Neural cell (in vitro differentiated cells): ENCODE measurements around the gene PHLPP2. TPM values are rescaled to one million over a fixed set of nuclear protein-coding genes. Genes with fewer than 3 reads are reported as not detected.

Source experiments
- H2AFZ ChIP-seq: fragments of 200-600, 300-800 bp; sonication (generic), shearing (Covaris generic); 2 replicates; pipeline ENCODE4 v1.6.0; 2014; ENCODE audit warnings: low read depth, mild to moderate bottlenecking, antibody characterized with exemption, low read length, moderate library complexity
- H3F3A ChIP-seq: fragments of 200-600 bp; shearing (Covaris generic); 2 replicates; pipeline ENCODE4 v1.6.1; 2016; ENCODE audit warnings: mild to moderate bottlenecking, moderate library complexity, mixed read lengths, antibody characterized with exemption, low read length; ENCODE audit not compliant: insufficient read depth, poor library complexity, severe bottlenecking
- H3K27ac ChIP-seq: fragments of 200-600, 300-800 bp; sonication (generic), shearing (Covaris generic); 2 replicates; pipeline ENCODE4 v1.5.1; 2014; ENCODE audit warnings: mild to moderate bottlenecking, low read length, moderate library complexity
- H3K27me3 ChIP-seq: fragments of 300-800, 200-600 bp; sonication (generic), shearing (Covaris generic); 2 replicates; pipeline ENCODE4 v1.6.0; 2014; ENCODE audit warnings: mild to moderate bottlenecking, low read depth, low read length, moderate library complexity; ENCODE audit not compliant: insufficient read depth
- H3K36me3 ChIP-seq: fragments of 300-800, 200-600 bp; sonication (generic), shearing (Covaris generic); 2 replicates; pipeline ENCODE4 v1.5.1; 2014; ENCODE audit warnings: mild to moderate bottlenecking, antibody characterized with exemption, low read length, moderate library complexity; ENCODE audit not compliant: insufficient read depth
- H3K4me2 ChIP-seq: fragments of 300-800, 200-600 bp; sonication (generic), shearing (Covaris generic); 2 replicates; pipeline ENCODE4 v1.6.0; 2014; ENCODE audit warnings: mild to moderate bottlenecking, low read length
- H3K4me3 ChIP-seq: fragments of 300-800, 200-600 bp; sonication (generic), shearing (Covaris generic); 2 replicates; pipeline ENCODE4 v1.5.1; 2014; ENCODE audit warnings: mild to moderate bottlenecking, low read length, moderate library complexity
- H3K79me2 ChIP-seq: fragments of 200-600 bp; shearing (Covaris generic); replicated peaks from 2 replicates; pipeline ENCODE4 v1.6.0; 2014; ENCODE audit warnings: mild to moderate bottlenecking, low read length, moderate library complexity; ENCODE audit not compliant: insufficient read depth
- H3K9ac ChIP-seq: fragments of 300-800, 200-600 bp; sonication (generic), shearing (Covaris generic); 2 replicates; pipeline ENCODE4 v1.6.1; 2016; ENCODE audit warnings: mild to moderate bottlenecking, low read length, mixed read lengths
- H3K9me2 ChIP-seq: fragments of 200-600 bp; shearing (Covaris generic); 2 replicates; pipeline ENCODE4 v1.6.1; 2016; ENCODE audit warnings: mild to moderate bottlenecking, low read length, mixed read lengths; ENCODE audit not compliant: insufficient read depth
- H3K9me3 ChIP-seq: fragments of 200-600, 300-800 bp; sonication (generic), shearing (Covaris generic); 2 replicates; pipeline ENCODE4 v1.6.1; 2016; ENCODE audit warnings: mild to moderate bottlenecking, mixed run types, low read length, moderate library complexity, mixed read lengths
- H4K20me1 ChIP-seq: fragments of 200-600 bp; shearing (Covaris generic); 2 replicates; pipeline ENCODE4 v1.6.1; 2016; ENCODE audit warnings: mild to moderate bottlenecking, mixed run types; ENCODE audit not compliant: insufficient read depth
- CTCF ChIP-seq: fragments of 450-650 bp; IDR thresholded peaks from 2 replicates; pipeline ENCODE4 v1.5.1; 2014; ENCODE audit warnings: antibody characterized with exemption, mild to moderate bottlenecking, moderate library complexity; ENCODE audit not compliant: poor library complexity, severe bottlenecking
- EP300 ChIP-seq: fragments of 450-650 bp; conservative IDR thresholded peaks from 2 replicates; pipeline ENCODE4 v1.6.1; 2014; ENCODE audit warnings: antibody characterized with exemption, mild to moderate bottlenecking, moderate library complexity; ENCODE audit not compliant: poor library complexity, severe bottlenecking
- EZH2 ChIP-seq: fragments of 200-600, 300-800 bp; shearing (Covaris generic), sonication (generic); IDR thresholded peaks from 2 replicates; pipeline ENCODE4 v1.6.1; 2014; ENCODE audit warnings: antibody characterized with exemption, low read length, borderline replicate concordance, mild to moderate bottlenecking; ENCODE audit not compliant: insufficient read depth, poor library complexity, severe bottlenecking
- MXI1 ChIP-seq: fragments of 450-650 bp; conservative IDR thresholded peaks from 2 replicates; pipeline ENCODE4 v1.6.1; 2014; ENCODE audit warnings: antibody characterized with exemption, mild to moderate bottlenecking; ENCODE audit not compliant: poor library complexity, severe bottlenecking
- POLR2AphosphoS5 ChIP-seq: IDR thresholded peaks from 2 replicates; pipeline ENCODE4 v1.6.1; 2012
- RAD21 ChIP-seq: fragments of 450-650 bp; conservative IDR thresholded peaks from 2 replicates; pipeline ENCODE4 v1.6.1; 2014; ENCODE audit warnings: antibody characterized with exemption, mild to moderate bottlenecking, moderate library complexity
- REST ChIP-seq: IDR thresholded peaks from 2 replicates; pipeline ENCODE4 v1.6.1; 2012; ENCODE audit warnings: borderline replicate concordance
- SMC3 ChIP-seq: fragments of 450-650 bp; conservative IDR thresholded peaks from 2 replicates; pipeline ENCODE4 v1.6.1; 2014; ENCODE audit warnings: antibody characterized with exemption, mild to moderate bottlenecking, moderate library complexity; ENCODE audit not compliant: poor library complexity
- TAF1 ChIP-seq: IDR thresholded peaks from 2 replicates; pipeline ENCODE4 v1.6.1; 2012; ENCODE audit warnings: low read depth
- polyA plus RNA-seq: library from polyadenylated mRNA; depleted of rRNA; stranded (reverse); fragments of >200 nt; gene quantifications from 2 replicates; pipeline ENCODE4 v1.2.3, GENCODE V29; 2014

PHLPP2 gene
- polyA plus RNA-seq, 1 donor from 2014 or later = 11.0 TPM

DNA sequence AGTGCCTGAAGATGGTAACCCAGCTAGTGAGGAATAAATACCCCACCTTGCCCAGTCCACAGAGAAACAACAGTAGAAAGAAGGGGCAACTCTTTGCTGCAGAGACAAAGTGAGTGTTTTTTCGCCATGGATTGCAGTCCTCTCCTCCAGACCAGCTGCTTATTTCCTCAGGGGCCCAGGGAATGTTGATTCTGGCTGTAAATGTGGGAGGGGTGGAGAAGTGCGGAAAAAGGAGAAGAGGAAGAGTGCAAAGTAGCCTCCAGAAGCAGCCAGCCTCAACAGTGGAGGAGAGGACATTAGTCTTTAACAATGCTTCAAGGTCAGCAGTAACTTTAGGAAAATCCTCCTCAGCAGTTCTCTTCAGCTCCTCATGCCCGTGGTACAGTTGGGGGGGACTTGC lies 8.1 kb upstream of the PHLPP2 start:
- TF ChIP-seq SMC3 = no peak
- TF ChIP-seq RAD21 = no peak
- TF ChIP-seq POLR2AphosphoS5 = no peak
- TF ChIP-seq EZH2 = no peak
- TF ChIP-seq EP300 = no peak
- TF ChIP-seq TAF1 = no peak
- TF ChIP-seq REST = no peak
- TF ChIP-seq CTCF = no peak
- TF ChIP-seq MXI1 = no peak
- Histone ChIP-seq H3K27ac (no peak overlapping the region), H3K9me2 (no peaks in the 10 kb centered on the region), H3K36me3 (peaks cover 14% of the 10 kb centered on the region), H3K4me2 (no peak overlapping the region), H3K27me3 (no peaks in the 10 kb centered on the region), H3K9me3 (no peaks in the 10 kb centered on the region), H2AFZ (no peak overlapping the region), H3K79me2 (no peaks in the 10 kb centered on the region), H3F3A (no peaks in the 10 kb centered on the region), H3K9ac (no peak overlapping the region), H3K4me3 (no peak overlapping the region), H4K20me1 (no peaks in the 10 kb centered on the region)

GRCh38 chr16:71727551-71728324 lies 3.2 kb upstream of the PHLPP2 start:
- no peaks in the 10 kb centered on the region for H3K79me2 ChIP-seq
- H3K4me3 ChIP-seq = no peak overlapping the region
- H3K36me3 ChIP-seq = no peaks in the 10 kb centered on the region
- no peak overlapping the region for H3K27ac ChIP-seq
- no peak for TF ChIP-seq CTCF
- TF ChIP-seq POLR2AphosphoS5 = no peak
- no peak for TF ChIP-seq RAD21
- TF ChIP-seq REST = no peak
- TF ChIP-seq SMC3 = no peak
- no peak for TF ChIP-seq EZH2
- no peak for TF ChIP-seq MXI1
- TF ChIP-seq TAF1 = no peak
- TF ChIP-seq EP300 = no peak
- no peak overlapping the region for H2AFZ ChIP-seq
- no peak overlapping the region for H3K4me2 ChIP-seq
- H4K20me1 ChIP-seq = no peaks in the 10 kb centered on the region
- no peak overlapping the region for H3K9ac ChIP-seq
- no peaks in the 10 kb centered on the region for H3K9me2 ChIP-seq
- no peaks in the 10 kb centered on the region for H3K9me3 ChIP-seq
- H3K27me3 ChIP-seq = no peaks in the 10 kb centered on the region
- H3F3A ChIP-seq = no peaks in the 10 kb centered on the region
